Gastrocnemius medialis (tissue), 4 donors: ENCODE results near the gene ZNG1A. TPM values are rescaled to one million over a fixed set of nuclear protein-coding genes. Genes with fewer than 3 reads are reported as not detected.
"Not testable (repeated sequence)": the region's sequence is repeated elsewhere in the genome, so short reads cannot be mapped to it uniquely, and the experiment has no call there.

Experiments
- ATAC-seq, 2 donors: fragments of 150-250 bp; one replicate each; pipeline ENCODE4 v1.9.1; 2016
- DNase-seq, 2 donors: peaks; one replicate each; pipeline ENCODE4 v3.0.0-alpha.2; 2019
- H3K27ac ChIP-seq, 4 donors: fragments of 200-600 bp; sonication (generic); 1 replicate in 1 of 4; 2 replicates in 3 of 4; pipeline ENCODE4 v1.5.1; 2016 to 2018; ENCODE audit warnings: mild to moderate bottlenecking in 2 of 4, moderate library complexity in 1 of 4
- H3K27me3 ChIP-seq, 3 donors: fragments of 200-600 bp; sonication (generic) in 2 of 3; 1 replicate in 1 of 3; 2 replicates in 2 of 3; pipeline versions ENCODE4 v1.5.1 to v1.6.0; 2016 to 2019; ENCODE audit warnings: mild to moderate bottlenecking in 1 of 3, moderate library complexity in 1 of 3
- H3K36me3 ChIP-seq, 2 donors: fragments of 200-600 bp; sonication (generic) in 1 of 2; one replicate each; pipeline ENCODE4 v1.5.1; 2017 to 2018
- H3K4me1 ChIP-seq, 2 donors: fragments of 200-600 bp; sonication (generic) in 1 of 2; one replicate each; pipeline ENCODE4 v1.5.1; 2016 to 2017; ENCODE audit warnings: mild to moderate bottlenecking in 2 of 2
- H3K4me3 ChIP-seq, 4 donors: fragments of 200-600 bp; sonication (generic) in 3 of 4; 1 replicate in 1 of 4; 2 replicates in 3 of 4; pipeline ENCODE4 v1.5.1; 2016 to 2019; ENCODE audit warnings: mild to moderate bottlenecking in 2 of 4
- H3K9me3 ChIP-seq, 3 donors: fragments of 200-600 bp; sonication (generic) in 2 of 3; 1 replicate in 1 of 3; 2 replicates in 2 of 3; pipeline ENCODE4 v1.5.1; 2016 to 2019
- in situ Hi-C, 4 donors: fragments of 200-750 bp; cut with MboI; loops; one replicate each; pipeline versions ENCODE4 v1.15.0 to v1.8.0; 2017; ENCODE audit warnings: low sequenced_read_pairs in 4 of 4
- intact Hi-C: fragments of 100-400 bp; cut with DNase I; formaldehyde crosslinking; loops from one replicate; pipeline ENCODE4 v1.15.1; 2023; ENCODE audit warnings: low total_unique reads
- total RNA-seq, 4 donors: library from RNA; depleted of rRNA; stranded (reverse); fragments of >200 nt; gene quantifications; one replicate each; pipeline versions ENCODE4 v1.1.0 to v1.2.3, GENCODE V29; 2016

ZNG1A gene
- total RNA-seq, 4 donors from 2014 or later: 8.6 to 28.2 (median 20.8) TPM

GRCh38 chr9:151173-151572 is 27.7 kb downstream of the ZNG1A start:
- H3K36me3 ChIP-seq, H3K27ac ChIP-seq, H3K4me1 ChIP-seq, in situ Hi-C loops, intact Hi-C loops, H3K27me3 ChIP-seq, H3K9me3 ChIP-seq, H3K4me3 ChIP-seq, ATAC-seq, DNase-seq: not testable (repeated sequence)

GRCh38 chr9:139880-140279 is 39.0 kb downstream of the ZNG1A start:
- in situ Hi-C loops, H3K27me3 ChIP-seq, ATAC-seq, H3K9me3 ChIP-seq, H3K4me3 ChIP-seq, DNase-seq, H3K4me1 ChIP-seq, intact Hi-C loops, H3K27ac ChIP-seq, H3K36me3 ChIP-seq: not testable (repeated sequence)

- in situ Hi-C loops, ATAC-seq, DNase-seq, intact Hi-C loops, H3K9me3 ChIP-seq, H3K36me3 ChIP-seq, H3K4me3 ChIP-seq, H3K27ac ChIP-seq: not testable (repeated sequence)
- Histone ChIP-seq H3K4me1 (peaks cover 0 to 11% of the 10 kb centered on the region in 2 donors), H3K27me3 (peaks cover 34 to 37% (median 36%) of the 10 kb centered on the region in 3 donors)
Observed at GRCh38 chr9:117995-118467, 60.8 kb downstream of the ZNG1A start, which contains the start of gene FOXD4. Gene FOXD4 (minus strand): TSS chr9:118417. CDS start chr9:118119, 298 bp downstream.

GRCh38 chr9:117144-117994 is 61.5 kb downstream of the ZNG1A start:
- H3K36me3 ChIP-seq, ATAC-seq, intact Hi-C loops, H3K9me3 ChIP-seq, DNase-seq, H3K27ac ChIP-seq, H3K4me3 ChIP-seq, in situ Hi-C loops: not testable (repeated sequence)
- H3K27me3 ChIP-seq: peaks cover 39 to 43% (median 43%) of the 10 kb centered on the region in 3 donors
- H3K4me1 ChIP-seq: peaks cover 0 to 11% of the 10 kb centered on the region in 2 donors

- peaks cover 0 to 11% of the 10 kb centered on the region in 2 donors for H3K4me1 ChIP-seq
- ATAC-seq, in situ Hi-C loops, H3K36me3 ChIP-seq, DNase-seq, intact Hi-C loops, H3K27ac ChIP-seq, H3K4me3 ChIP-seq, H3K9me3 ChIP-seq: not testable (repeated sequence)
- H3K27me3 ChIP-seq: peaks cover 40 to 51% (median 44%) of the 10 kb centered on the region in 3 donors
Observed at GRCh38 chr9:116239-117077, 62.4 kb downstream of the ZNG1A start.

GRCh38 chr9:115118-115451 is 63.8 kb downstream of the ZNG1A start:
- H3K9me3 ChIP-seq, ATAC-seq, intact Hi-C loops, H3K36me3 ChIP-seq, in situ Hi-C loops, DNase-seq, H3K27ac ChIP-seq: not testable (repeated sequence)
- peaks cover 0 to 11% of the 10 kb centered on the region in 2 donors for H3K4me1 ChIP-seq
- H3K4me3 ChIP-seq: peak overlapping the region in 1 of 4 donors; percentile 52
- H3K27me3 ChIP-seq: peaks cover 40 to 57% (median 44%) of the 10 kb centered on the region in 3 donors

- Histone ChIP-seq H3K4me3 (peak overlapping the region; percentile 44 to 60 (median 52)), H3K4me1 (peaks cover 0 to 11% of the 10 kb centered on the region in 2 donors), H3K27me3 (peaks cover 40 to 63% (median 47%) of the 10 kb centered on the region in 3 donors)
- H3K27ac ChIP-seq, H3K9me3 ChIP-seq, in situ Hi-C loops, intact Hi-C loops, H3K36me3 ChIP-seq, ATAC-seq, DNase-seq: not testable (repeated sequence)
Observed at GRCh38 chr9:114267-115117, 64.4 kb downstream of the ZNG1A start.

- intact Hi-C loops, ATAC-seq, H3K9me3 ChIP-seq, H3K36me3 ChIP-seq, H3K27ac ChIP-seq, DNase-seq, in situ Hi-C loops: not testable (repeated sequence)
- Histone ChIP-seq H3K4me1 (peaks cover 0 to 11% of the 10 kb centered on the region in 2 donors), H3K27me3 (peaks cover 40 to 68% (median 49%) of the 10 kb centered on the region in 3 donors), H3K4me3 (peak overlapping the region; percentile 44 to 60 (median 52))
Observed at GRCh38 chr9:113468-114266, 65.2 kb downstream of the ZNG1A start.

GRCh38 chr9:112589-113467 is 66.0 kb downstream of the ZNG1A start:
- H3K27ac ChIP-seq, DNase-seq, H3K9me3 ChIP-seq, intact Hi-C loops, ATAC-seq, H3K36me3 ChIP-seq, in situ Hi-C loops: not testable (repeated sequence)
- Histone ChIP-seq H3K4me3 (peak overlapping the region in 3 of 4 donors; percentile 52 to 60 (median 53)), H3K27me3 (peaks cover 40 to 68% (median 47%) of the 10 kb centered on the region in 3 donors), H3K4me1 (peaks cover 0 to 11% of the 10 kb centered on the region in 2 donors)
